ENCODE results near the gene ALDH1A3. TPM values are rescaled to one million over a fixed set of nuclear protein-coding genes. Genes with fewer than 3 reads are reported as not detected.

The ALDH1A3 gene
- total and polyA plus RNA-seq, 2 donors = 11.2 to 13.7 TPM

GRCh38 chr15:100863796-100864267, 15.8 kb upstream of the ALDH1A3 start:
- Histone ChIP-seq H3K36me3 (ENCODE audit: insufficient read depth) (no peaks in the 10 kb centered on the region), H3K4me1 (ENCODE audit: insufficient read depth) (no peaks in the 10 kb centered on the region), H3K4me3 (ENCODE audit: low read depth, low read length) (no peak overlapping the region), H3K27ac (ENCODE audit: low read depth) (no peak overlapping the region)
- 47% methylated on average over 15 of the region's 15 CpGs for WGBS
- no peak for DNase-seq (ENCODE audit: extremely low spot score)

DNA sequence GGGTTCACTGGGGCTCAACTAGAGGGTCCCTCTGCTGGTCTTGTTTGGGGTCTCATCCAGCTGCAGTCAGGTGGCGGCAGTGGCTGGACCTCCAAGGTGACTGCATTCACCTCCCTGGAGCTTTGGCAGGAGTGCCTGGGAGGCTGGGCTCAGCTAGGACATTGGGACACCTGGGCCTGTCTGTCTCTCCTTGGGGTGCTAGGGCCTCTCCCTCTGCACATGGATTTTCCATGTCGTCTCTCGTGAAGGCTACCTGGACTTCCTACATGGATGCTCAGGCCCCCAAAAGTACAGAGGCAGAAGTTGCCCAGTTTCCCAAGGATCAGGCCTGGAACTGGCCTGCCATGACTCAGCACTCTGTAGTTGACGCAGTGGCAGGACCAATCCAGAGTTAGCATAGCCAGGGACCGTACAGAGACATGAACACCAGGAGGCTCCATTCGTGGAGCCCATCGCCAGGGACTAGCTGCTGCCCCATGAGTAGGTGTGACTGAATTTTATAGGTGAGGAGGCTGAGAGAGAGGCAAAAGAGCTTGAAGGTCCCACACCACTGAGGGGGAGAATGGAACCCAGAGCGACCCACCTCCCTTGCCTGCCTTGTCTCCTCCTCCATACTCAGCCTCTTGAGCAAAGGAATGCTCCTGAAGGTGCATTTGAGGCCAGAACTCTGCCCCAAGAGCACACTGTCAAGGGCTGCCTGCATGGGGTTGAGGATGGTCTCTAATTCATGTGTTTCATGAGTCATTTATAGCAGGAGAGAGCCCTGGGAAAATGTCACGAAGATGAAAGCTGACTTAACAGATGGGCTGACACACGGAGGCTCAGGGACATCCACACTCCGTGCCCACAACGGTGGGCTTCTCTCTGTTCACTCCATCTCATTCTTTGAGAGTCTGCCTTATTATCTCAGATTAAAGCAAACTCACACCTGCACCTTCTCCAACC, 13.0 kb upstream of the ALDH1A3 start:
- no peak overlapping the region for H3K4me3 ChIP-seq (ENCODE audit: low read depth, low read length)
- H3K4me1 ChIP-seq (ENCODE audit: insufficient read depth) = no peaks in the 10 kb centered on the region
- 92% methylated on average over 12 of the region's 12 CpGs for WGBS
- H3K36me3 ChIP-seq (ENCODE audit: insufficient read depth) = no peaks in the 10 kb centered on the region
- no peak overlapping the region for H3K27ac ChIP-seq (ENCODE audit: low read depth)
- DNase-seq (ENCODE audit: extremely low spot score) = no peak

DNA sequence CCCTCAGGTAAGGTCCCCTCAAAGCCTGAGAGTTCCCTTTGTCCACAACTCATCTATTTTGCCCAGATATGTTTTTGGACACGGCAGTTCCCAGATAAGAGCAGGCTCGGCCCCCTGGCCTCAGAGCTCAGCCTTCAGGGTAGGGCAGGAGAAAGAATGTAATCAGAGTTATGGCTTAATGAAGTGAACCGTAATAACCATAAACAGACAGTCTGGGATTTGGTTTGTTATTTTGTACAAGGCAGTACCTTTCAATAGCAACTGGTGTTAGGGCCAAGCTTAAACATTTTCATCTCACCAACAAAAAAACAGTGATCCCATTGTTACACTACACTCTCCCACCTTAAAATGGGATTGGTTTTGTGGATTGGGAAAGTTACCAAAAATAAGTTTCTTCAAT, 12.2 kb upstream of the ALDH1A3 start:
- Histone ChIP-seq H3K4me3 (ENCODE audit: low read depth, low read length) (no peak overlapping the region), H3K27ac (ENCODE audit: low read depth) (no peak overlapping the region), H3K36me3 (ENCODE audit: insufficient read depth) (no peaks in the 10 kb centered on the region), H3K4me1 (ENCODE audit: insufficient read depth) (no peaks in the 10 kb centered on the region)
- DNase-seq (ENCODE audit: extremely low spot score) = no peak
- WGBS = 41% methylated on average over 3 of the region's 3 CpGs

DNA sequence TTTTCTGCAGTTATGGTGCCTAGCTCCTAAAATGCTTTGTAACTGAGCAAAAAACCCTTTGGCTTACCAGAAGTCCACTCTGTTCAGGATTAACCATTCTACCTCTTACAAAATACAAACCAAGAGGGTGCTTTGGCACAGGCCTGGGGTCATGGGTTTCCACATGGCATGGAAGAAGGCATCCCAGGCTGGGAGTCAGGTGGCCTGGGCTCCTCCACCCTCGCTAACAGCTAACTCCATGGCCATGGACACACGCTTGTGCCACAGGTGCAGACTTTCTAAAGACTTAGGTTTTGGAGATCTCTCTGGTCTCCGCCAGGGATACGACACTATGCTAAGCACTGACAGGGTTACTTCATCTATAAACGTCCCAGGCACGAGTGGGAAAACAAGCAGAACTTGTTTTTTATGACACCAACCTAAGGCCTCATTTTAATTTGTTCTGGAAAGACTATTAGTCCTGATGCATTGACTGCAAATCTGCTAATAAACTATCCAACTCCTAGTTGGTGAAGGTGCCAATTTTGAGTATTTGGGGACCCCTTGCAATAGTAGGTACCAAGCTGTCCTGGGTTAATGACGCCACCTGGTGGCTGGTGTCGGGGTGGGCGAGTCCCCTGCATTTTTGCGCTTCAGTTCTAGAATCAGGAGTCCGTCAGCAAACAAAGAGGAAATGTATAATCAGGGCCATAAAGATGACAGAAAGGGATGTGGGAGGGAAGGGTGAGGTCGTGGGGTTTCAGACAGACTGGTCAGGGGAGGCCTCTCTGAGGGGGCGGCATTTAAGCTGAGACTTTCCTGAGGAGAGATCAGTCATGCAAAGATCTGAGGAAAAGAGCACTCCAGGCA, 10.3 kb upstream of the ALDH1A3 start:
- WGBS = 70% methylated on average over 13 of the region's 13 CpGs
- H3K4me1 ChIP-seq (ENCODE audit: insufficient read depth) = no peaks in the 10 kb centered on the region
- no peaks in the 10 kb centered on the region for H3K36me3 ChIP-seq (ENCODE audit: insufficient read depth)
- no peak overlapping the region for H3K4me3 ChIP-seq (ENCODE audit: low read depth, low read length)
- no peak overlapping the region for H3K27ac ChIP-seq (ENCODE audit: low read depth)
- no peak for DNase-seq (ENCODE audit: extremely low spot score)

DNA sequence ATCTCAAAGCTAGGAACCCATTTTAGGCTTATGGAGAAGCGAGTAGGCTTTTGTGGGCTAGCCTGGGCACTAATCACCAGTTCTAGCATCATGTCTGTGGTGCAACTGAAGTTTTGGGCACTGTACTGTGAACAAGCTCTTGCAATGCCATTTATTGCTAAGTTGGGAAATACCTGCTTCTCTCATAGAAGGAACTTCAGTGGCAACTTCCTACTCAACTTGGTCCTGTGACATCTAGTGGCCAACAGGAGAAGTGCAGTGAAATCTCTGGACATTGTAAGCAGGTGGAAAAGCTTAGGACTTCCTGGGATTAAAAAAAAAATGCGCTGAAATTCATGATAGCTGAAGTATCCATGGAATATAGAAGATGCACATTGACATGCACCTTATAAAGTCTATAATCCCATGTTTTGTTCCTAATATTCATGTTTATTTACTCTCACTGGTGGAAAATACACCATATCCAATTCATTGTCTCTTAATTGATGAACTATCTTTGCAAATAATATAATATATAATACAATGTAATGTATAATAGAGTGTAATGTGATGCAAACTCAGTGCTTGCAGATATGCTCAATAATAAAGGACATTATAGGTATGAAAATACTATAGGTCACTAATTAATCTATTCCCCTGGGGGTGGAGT, 6.5 kb upstream of the ALDH1A3 start:
- Histone ChIP-seq H3K27ac (ENCODE audit: low read depth) (no peak overlapping the region), H3K4me1 (ENCODE audit: insufficient read depth) (no peaks in the 10 kb centered on the region), H3K4me3 (ENCODE audit: low read depth, low read length) (no peak overlapping the region), H3K36me3 (ENCODE audit: insufficient read depth) (no peaks in the 10 kb centered on the region)
- DNase-seq (ENCODE audit: extremely low spot score) = peak; percentile 63
- WGBS = 45% methylated on average over 2 of the region's 2 CpGs

GRCh38 chr15:100875495-100875894, 4.1 kb upstream of the ALDH1A3 start:
- DNase-seq (ENCODE audit: extremely low spot score) = no peak
- H3K4me1 ChIP-seq (ENCODE audit: insufficient read depth) = no peaks in the 10 kb centered on the region
- no peaks in the 10 kb centered on the region for H3K36me3 ChIP-seq (ENCODE audit: insufficient read depth)
- no peak overlapping the region for H3K4me3 ChIP-seq (ENCODE audit: low read depth, low read length)
- H3K27ac ChIP-seq (ENCODE audit: low read depth) = no peak overlapping the region
- 99% methylated on average over 2 of the region's 2 CpGs for WGBS

DNA sequence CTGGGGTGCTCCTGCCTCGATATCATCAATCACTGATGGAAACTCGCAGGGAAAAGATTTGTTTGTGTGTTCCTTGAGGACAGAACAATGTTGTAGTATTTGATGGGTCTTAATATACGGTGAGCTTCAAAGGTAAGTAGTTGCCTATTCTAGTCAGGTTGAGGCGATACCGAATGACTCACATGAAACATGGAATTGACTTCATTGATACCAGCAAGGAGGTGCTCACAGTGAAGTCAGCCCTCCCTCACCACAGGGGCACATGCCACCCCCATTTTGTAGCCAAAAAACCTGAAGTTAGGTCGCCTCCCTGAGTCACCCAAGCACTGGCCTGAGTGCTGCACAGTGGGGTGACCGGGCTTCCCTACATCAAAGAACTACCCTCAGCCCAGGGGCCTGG, 3.7 kb upstream of the ALDH1A3 start:
- H3K4me1 ChIP-seq (ENCODE audit: insufficient read depth) = no peaks in the 10 kb centered on the region

GRCh38 chr15:100877551-100877950, 2.1 kb upstream of the ALDH1A3 start:
- Histone ChIP-seq H3K4me3 (ENCODE audit: low read depth, low read length) (no peak overlapping the region), H3K36me3 (ENCODE audit: insufficient read depth) (no peaks in the 10 kb centered on the region), H3K27ac (ENCODE audit: low read depth) (no peak overlapping the region), H3K4me1 (ENCODE audit: insufficient read depth) (no peaks in the 10 kb centered on the region)
- no peak for DNase-seq (ENCODE audit: extremely low spot score)
- 93% methylated on average over 10 of the region's 10 CpGs for WGBS

More for the DNA sequence above, 3.7 kb upstream of the ALDH1A3 start:
- DNase-seq (ENCODE audit: extremely low spot score) = no peak
- H3K36me3 ChIP-seq (ENCODE audit: insufficient read depth) = no peaks in the 10 kb centered on the region
- 94% methylated on average over 7 of the region's 7 CpGs for WGBS
- no peak overlapping the region for H3K4me3 ChIP-seq (ENCODE audit: low read depth, low read length)
- H3K27ac ChIP-seq (ENCODE audit: low read depth) = no peak overlapping the region

GRCh38 chr15:100878130-100878529, 1.5 kb upstream of the ALDH1A3 start:
- no peak for DNase-seq (ENCODE audit: extremely low spot score)
- H3K4me1 ChIP-seq (ENCODE audit: insufficient read depth) = no peaks in the 10 kb centered on the region
- H3K4me3 ChIP-seq (ENCODE audit: low read depth, low read length) = no peak overlapping the region
- WGBS = 85% methylated on average over 11 of the region's 11 CpGs
- no peak overlapping the region for H3K27ac ChIP-seq (ENCODE audit: low read depth)
- no peaks in the 10 kb centered on the region for H3K36me3 ChIP-seq (ENCODE audit: insufficient read depth)

- 57% methylated on average over 12 of the region's 12 CpGs for WGBS
- Histone ChIP-seq H3K4me3 (ENCODE audit: low read depth, low read length) (peak overlapping the region; percentile 69), H3K4me1 (ENCODE audit: insufficient read depth) (no peaks in the 10 kb centered on the region), H3K27ac (ENCODE audit: low read depth) (no peak overlapping the region), H3K36me3 (ENCODE audit: insufficient read depth) (no peaks in the 10 kb centered on the region)
- no peak for DNase-seq (ENCODE audit: extremely low spot score)
These were observed 983 bp upstream of the ALDH1A3 start for GRCh38 chr15:100878648-100879047.

DNA sequence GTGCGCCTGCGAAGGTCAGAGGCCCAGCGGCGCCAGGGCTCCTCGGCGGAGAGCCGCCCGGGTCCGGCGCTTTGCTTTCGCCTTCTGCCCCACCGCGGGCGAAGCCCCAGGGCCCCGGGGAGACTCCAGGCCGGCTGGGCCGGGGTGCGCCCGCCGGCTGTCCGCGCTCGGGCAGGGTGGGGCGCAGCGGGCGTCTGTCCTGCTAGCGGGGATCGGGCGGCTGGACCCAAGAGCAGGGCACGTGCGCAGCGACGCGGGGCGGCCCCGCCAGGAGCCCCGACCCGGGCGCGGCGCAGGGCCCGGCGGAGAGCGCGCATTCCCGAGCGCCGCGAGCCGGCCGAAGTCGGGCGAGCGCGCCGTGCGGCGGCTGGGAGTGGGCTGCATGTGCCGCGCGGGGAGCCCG, 569 bp upstream of the ALDH1A3 start:
- DNase-seq (ENCODE audit: extremely low spot score) = no peak
- no peak overlapping the region for H3K27ac ChIP-seq (ENCODE audit: low read depth)
- WGBS = 5% methylated on average over 62 of the region's 62 CpGs
- no peaks in the 10 kb centered on the region for H3K36me3 ChIP-seq (ENCODE audit: insufficient read depth)
- no peaks in the 10 kb centered on the region for H3K4me1 ChIP-seq (ENCODE audit: insufficient read depth)
- H3K4me3 ChIP-seq (ENCODE audit: low read depth, low read length) = peak overlapping the region; percentile 69

GRCh38 chr15:100880139-100880896, 687 bp downstream of the ALDH1A3 start:
- Histone ChIP-seq H3K4me1 (ENCODE audit: insufficient read depth) (no peaks in the 10 kb centered on the region), H3K4me3 (ENCODE audit: low read depth, low read length) (peak overlapping the region; percentile 69), H3K36me3 (ENCODE audit: insufficient read depth) (no peaks in the 10 kb centered on the region), H3K27ac (ENCODE audit: low read depth) (no peak overlapping the region)
- no peak for DNase-seq (ENCODE audit: extremely low spot score)
- WGBS = 12% methylated on average over 80 of the region's 80 CpGs

DNA sequence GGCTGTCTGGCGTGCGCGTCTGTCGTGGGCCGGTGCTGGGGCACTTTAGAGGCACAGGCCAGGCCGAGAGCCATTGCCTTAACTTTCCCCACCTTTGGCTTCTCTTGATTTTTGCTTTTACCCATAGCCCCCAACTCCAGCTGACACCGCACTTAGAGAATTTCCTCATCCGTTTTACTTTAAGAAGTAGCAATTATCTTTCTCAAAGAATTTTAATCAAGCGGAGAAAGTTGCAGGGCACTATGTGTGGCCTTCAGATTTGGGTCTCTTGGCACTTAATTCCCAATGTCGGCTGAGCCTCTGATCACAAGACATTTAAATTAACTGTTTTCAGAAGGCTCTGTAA, 1.2 kb downstream of the ALDH1A3 start:
- Histone ChIP-seq H3K36me3 (ENCODE audit: insufficient read depth) (no peaks in the 10 kb centered on the region), H3K4me3 (ENCODE audit: low read depth, low read length) (peak overlapping the region; percentile 69), H3K4me1 (ENCODE audit: insufficient read depth) (no peaks in the 10 kb centered on the region), H3K27ac (ENCODE audit: low read depth) (no peak overlapping the region)
- no peak for DNase-seq (ENCODE audit: extremely low spot score)
- 84% methylated on average over 10 of the region's 10 CpGs for WGBS
